HepG2 (cell line): ENCODE measurements around the gene KIRREL3. TPM values are rescaled to one million over a fixed set of nuclear protein-coding genes. Genes with fewer than 3 reads are reported as not detected.

Experiments
- ATAC-seq: fragments of 200-7000 bp; cut with Tn5 transposase; 3 replicates; pipeline ENCODE4 v1.9.1; 2020; ENCODE audit warnings: mild to moderate bottlenecking, moderate library complexity
- BruUV-seq: library from RNA; stranded (reverse); fragments of 400-500 nt; replicated peaks from 2 replicates; lab custom pipeline; 2021; lab: Mats Ljungman, UMichigan
- CTCF ChIA-PET: fragments of 300-600 bp; formaldehyde crosslinking; extraction: SDS; loops from one replicate; lab custom pipeline; 2021; ENCODE audit warnings: low total read pairs, inconsistent platforms, low intra/inter-chr PET ratio; lab: Yijun Ruan, JAX
- POLR2A ChIA-PET: fragments of 350-600 bp; sonication (Branson Sonifier 250); formaldehyde crosslinking; loops from one replicate; lab custom pipeline; 2020; ENCODE audit warnings: antibody characterized with exemption, inconsistent platforms; lab: Yijun Ruan, JAX
- DNase-seq: peaks from one replicate; pipeline ENCODE4 v3.0.0-alpha.2; 2015; ENCODE audit warnings: low spot score
- FAIRE-seq: peaks from 3 replicates; lab custom pipeline; 2011; peaks lifted over from hg19 to GRCh38; lab: Jason Lieb, UNC
- H2AFZ ChIP-seq: one replicate; pipeline ENCODE4 v1.6.1; 2011; ENCODE audit warnings: low read length, inconsistent platforms
- H3K27ac ChIP-seq: fragments of 300-600 bp; 3 replicates; pipeline ENCODE4 v1.8.0; 2011; ENCODE audit warnings: mixed run types, mild to moderate bottlenecking, mixed read lengths, low read length, inconsistent platforms; ENCODE audit not compliant: insufficient read depth; ENCODE audit errors: extremely low read length
- H3K27me3 ChIP-seq, 2 experiments: fragments of 200-600 bp in 1 of 2; 2 replicates in 1 of 2; 3 replicates in 1 of 2; pipeline versions ENCODE4 v1.6.0 to v1.8.0; 2011; ENCODE audit warnings: low read length in 2 of 2, mild to moderate bottlenecking in 2 of 2, moderate library complexity in 2 of 2, inconsistent platforms in 1 of 2; ENCODE audit not compliant: insufficient read depth in 2 of 2, control insufficient read depth in 1 of 2
- H3K36me3 ChIP-seq, 2 experiments: fragments of 200-600 bp in 1 of 2; replicated peaks in 1 of 2; 2 replicates in 1 of 2; 3 replicates in 1 of 2; pipeline versions ENCODE4 v1.5.1 to v1.8.0; 2011; ENCODE audit warnings: low read length in 2 of 2, inconsistent platforms in 1 of 2; ENCODE audit not compliant: insufficient read depth in 2 of 2, control insufficient read depth in 1 of 2
- H3K4me1 ChIP-seq: 2 replicates; pipeline ENCODE4 v1.5.1; 2012; ENCODE audit warnings: low read length, inconsistent platforms; ENCODE audit not compliant: insufficient read depth
- H3K4me2 ChIP-seq: 2 replicates; pipeline ENCODE4 v1.6.0; 2011; ENCODE audit warnings: low read depth, low read length, inconsistent platforms
- H3K4me3 ChIP-seq, 3 experiments: fragments of 200-600 bp in 1 of 3; sonication (generic), shearing (Covaris generic) in 1 of 3; replicated peaks in 1 of 3; 2 replicates each; pipeline ENCODE4 v1.5.1; 2011 to 2016; ENCODE audit warnings: low read length in 3 of 3, inconsistent platforms in 2 of 3, low read depth in 2 of 3, mild to moderate bottlenecking in 2 of 3, control low read depth in 1 of 3, mixed read lengths in 1 of 3; ENCODE audit not compliant: insufficient read depth in 1 of 3
- H3K79me2 ChIP-seq: one replicate; pipeline ENCODE4 v1.6.1; 2011; ENCODE audit warnings: low read length, inconsistent platforms; ENCODE audit not compliant: insufficient read depth
- H3K9ac ChIP-seq: 2 replicates; pipeline ENCODE4 v1.6.0; 2011; ENCODE audit warnings: mild to moderate bottlenecking, low read depth, low read length, inconsistent platforms; ENCODE audit not compliant: insufficient read depth
- H3K9me3 ChIP-seq: 2 replicates; pipeline ENCODE4 v1.5.1; 2012; ENCODE audit warnings: mild to moderate bottlenecking, low read length
- H4K20me1 ChIP-seq: 2 replicates; pipeline ENCODE4 v1.6.0; 2011; ENCODE audit warnings: inconsistent platforms, mild to moderate bottlenecking, low read length, moderate library complexity; ENCODE audit not compliant: insufficient read depth
- MTA3 ChIP-seq: sonication (generic); formaldehyde crosslinking; IDR thresholded peaks from 2 replicates; pipeline ENCODE4 v1.4.0; 2020; ENCODE audit warnings: missing genetic modification reagents
- TRIM24 ChIP-seq: sonication (generic); formaldehyde crosslinking; IDR thresholded peaks from 2 replicates; pipeline ENCODE4 v1.8.0; 2022; ENCODE audit warnings: mild to moderate bottlenecking, missing genetic modification reagents
- ZSCAN9 ChIP-seq: IDR thresholded peaks from 2 replicates; pipeline ENCODE4 v1.6.1; 2016; ENCODE audit warnings: borderline replicate concordance
- WGBS: methylation state at CpG from one replicate; pipeline ENCODE4 v1.1.6; 2017; ENCODE audit warnings: low lambda C conversion rate; 5-methylcytosine and 5-hydroxymethylcytosine counted together
- in situ Hi-C: cut with HindIII; loops from 2 replicates; pipeline ENCODE4 v1.10.0; 2017; ENCODE audit warnings: low pct_unique_long_range_greater_than_20kb; ENCODE audit not compliant: extremely low pct_ligation_motif_present
- intact Hi-C: fragments of 100-400 bp; cut with micrococcal nuclease; formaldehyde crosslinking; loops from one replicate; pipeline ENCODE4 v1.10.0; 2022; ENCODE audit not compliant: unreplicated experiment
- polyA plus RNA-seq, 8 experiments: library from polyadenylated mRNA; depleted of rRNA in 3 of 8; stranded (reverse) in 7 of 8; unstranded in 1 of 8; fragments of >200 nt; fragmentation: Illumina TruSeq in 4 of 8; extraction: Trizol in 4 of 8; gene quantifications; 2 replicates each; pipeline versions ENCODE4 v1.2.1 to v1.2.3, GENCODE V29; 2011 to 2016; ENCODE audit warnings: low read depth in 4 of 8, missing spikeins in 1 of 8, mixed read lengths in 1 of 8; ENCODE audit not compliant: insufficient read depth in 1 of 8
- total RNA-seq, 5 experiments: library from RNA; depleted of rRNA; stranded (reverse); fragments of >200 nt; fragmentation: Illumina TruSeq; extraction: Trizol; gene quantifications; 2 replicates each; pipeline ENCODE4 v1.2.3, GENCODE V29; 2016; ENCODE audit warnings: low read depth in 1 of 5
- TF ChIP-seq, protein P1 (sequence below): sonication (generic); formaldehyde crosslinking; IDR thresholded peaks from 2 replicates; pipeline ENCODE4 v1.5.0; 2020; ENCODE audit warnings: missing genetic modification reagents
- TF ChIP-seq, protein P2 (sequence below): sonication (generic); formaldehyde crosslinking; IDR thresholded peaks from 2 replicates; pipeline ENCODE4 v1.4.0; 2020; ENCODE audit warnings: missing genetic modification reagents, mild to moderate bottlenecking, borderline replicate concordance
- TF ChIP-seq, protein P3 (sequence below): sonication (generic); formaldehyde crosslinking; IDR thresholded peaks from 2 replicates; pipeline ENCODE4 v1.8.0; 2022; ENCODE audit warnings: mild to moderate bottlenecking, missing genetic modification reagents; ENCODE audit not compliant: insufficient replicate concordance
- TF ChIP-seq, protein P4 (sequence below): sonication (generic); formaldehyde crosslinking; conservative IDR thresholded peaks from 2 replicates; pipeline ENCODE4 v1.5.0; 2020; ENCODE audit warnings: missing genetic modification reagents

KIRREL3 gene
- total and polyA plus RNA-seq, 2 of the 13 experiments (the other 11 are each of a cell fraction or from before 2014, with no cell fraction given): not detected

DNA sequence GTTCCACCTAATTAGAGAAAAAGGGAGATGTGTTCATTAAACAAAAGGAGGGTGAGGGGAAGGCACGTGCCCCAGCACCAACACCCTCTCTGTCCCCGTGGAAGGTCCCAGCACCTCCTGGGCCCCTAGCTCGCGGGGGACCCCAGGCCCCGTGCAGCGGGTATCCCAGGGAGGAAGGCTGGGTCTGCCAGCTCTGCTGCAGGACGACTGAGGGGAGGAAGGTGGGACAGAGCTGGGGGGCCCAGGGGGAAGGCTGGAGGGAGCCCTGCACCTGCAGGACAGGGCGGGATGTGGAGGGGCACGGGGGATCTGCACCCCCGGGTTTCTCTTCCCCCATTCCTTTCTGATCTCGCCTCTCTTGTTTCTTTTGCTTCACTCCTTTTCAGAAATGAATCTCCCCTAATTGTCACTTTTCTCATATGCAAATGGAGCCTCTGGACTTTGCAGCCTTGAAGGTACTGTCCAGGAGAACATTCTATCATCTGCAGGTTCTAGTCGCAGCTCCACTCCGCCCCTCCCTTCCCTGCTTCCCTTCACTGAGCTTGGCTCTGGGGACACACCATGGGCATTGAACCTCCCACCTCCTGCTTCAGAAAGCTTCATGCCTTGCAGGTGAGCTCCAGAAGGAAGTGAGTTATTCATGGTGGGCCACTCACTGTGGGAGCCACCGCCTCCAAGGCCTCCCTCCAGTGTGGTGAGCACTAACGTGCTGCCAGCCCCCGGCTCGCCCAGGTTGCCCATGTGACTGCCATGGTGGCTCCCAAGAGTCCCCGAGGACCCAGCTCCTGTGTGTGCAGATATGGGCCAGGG is 534.1 kb downstream of the KIRREL3 start:
- Histone ChIP-seq H2AFZ (no peak overlapping the region), H3K4me3 (no peak overlapping the region), H3K9ac (no peak overlapping the region), H3K4me1 (no peaks in the 10 kb centered on the region), H3K27me3 (peaks cover 5 to 59% of the 10 kb centered on the region in 2 experiments; a peak in 3 of 5 replicates), H3K9me3 (no peaks in the 10 kb centered on the region), H4K20me1 (no peaks in the 10 kb centered on the region), H3K36me3 (no peaks in the 10 kb centered on the region), H3K79me2 (no peaks in the 10 kb centered on the region), H3K4me2 (no peak overlapping the region), H3K27ac (no peak overlapping the region)
- POLR2A ChIA-PET: no interaction called here
- intact Hi-C loops: no loop called here
- no TSS peak for BruUV-seq
- ATAC-seq: no peak
- CTCF ChIA-PET: no interaction called here
- 24% methylated on average over 13 of the region's 18 CpGs for WGBS
- in situ Hi-C loops: no loop called here
- DNase-seq: no peak
- no peak for FAIRE-seq
- TF ChIP-seq MTA3 (no peak), ZSCAN9 (CRISPR knock-in tag) (no peak), TRIM24 (CRISPR knock-in tag) (no peak)
- TF ChIP-seq, protein P1, sequence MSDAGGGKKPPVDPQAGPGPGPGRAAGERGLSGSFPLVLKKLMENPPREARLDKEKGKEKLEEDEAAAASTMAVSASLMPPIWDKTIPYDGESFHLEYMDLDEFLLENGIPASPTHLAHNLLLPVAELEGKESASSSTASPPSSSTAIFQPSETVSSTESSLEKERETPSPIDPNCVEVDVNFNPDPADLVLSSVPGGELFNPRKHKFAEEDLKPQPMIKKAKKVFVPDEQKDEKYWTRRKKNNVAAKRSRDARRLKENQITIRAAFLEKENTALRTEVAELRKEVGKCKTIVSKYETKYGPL: no peak
- TF ChIP-seq, protein P2, sequence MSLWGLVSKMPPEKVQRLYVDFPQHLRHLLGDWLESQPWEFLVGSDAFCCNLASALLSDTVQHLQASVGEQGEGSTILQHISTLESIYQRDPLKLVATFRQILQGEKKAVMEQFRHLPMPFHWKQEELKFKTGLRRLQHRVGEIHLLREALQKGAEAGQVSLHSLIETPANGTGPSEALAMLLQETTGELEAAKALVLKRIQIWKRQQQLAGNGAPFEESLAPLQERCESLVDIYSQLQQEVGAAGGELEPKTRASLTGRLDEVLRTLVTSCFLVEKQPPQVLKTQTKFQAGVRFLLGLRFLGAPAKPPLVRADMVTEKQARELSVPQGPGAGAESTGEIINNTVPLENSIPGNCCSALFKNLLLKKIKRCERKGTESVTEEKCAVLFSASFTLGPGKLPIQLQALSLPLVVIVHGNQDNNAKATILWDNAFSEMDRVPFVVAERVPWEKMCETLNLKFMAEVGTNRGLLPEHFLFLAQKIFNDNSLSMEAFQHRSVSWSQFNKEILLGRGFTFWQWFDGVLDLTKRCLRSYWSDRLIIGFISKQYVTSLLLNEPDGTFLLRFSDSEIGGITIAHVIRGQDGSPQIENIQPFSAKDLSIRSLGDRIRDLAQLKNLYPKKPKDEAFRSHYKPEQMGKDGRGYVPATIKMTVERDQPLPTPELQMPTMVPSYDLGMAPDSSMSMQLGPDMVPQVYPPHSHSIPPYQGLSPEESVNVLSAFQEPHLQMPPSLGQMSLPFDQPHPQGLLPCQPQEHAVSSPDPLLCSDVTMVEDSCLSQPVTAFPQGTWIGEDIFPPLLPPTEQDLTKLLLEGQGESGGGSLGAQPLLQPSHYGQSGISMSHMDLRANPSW (CRISPR knock-in tag): no peak
- TF ChIP-seq, protein P3, sequence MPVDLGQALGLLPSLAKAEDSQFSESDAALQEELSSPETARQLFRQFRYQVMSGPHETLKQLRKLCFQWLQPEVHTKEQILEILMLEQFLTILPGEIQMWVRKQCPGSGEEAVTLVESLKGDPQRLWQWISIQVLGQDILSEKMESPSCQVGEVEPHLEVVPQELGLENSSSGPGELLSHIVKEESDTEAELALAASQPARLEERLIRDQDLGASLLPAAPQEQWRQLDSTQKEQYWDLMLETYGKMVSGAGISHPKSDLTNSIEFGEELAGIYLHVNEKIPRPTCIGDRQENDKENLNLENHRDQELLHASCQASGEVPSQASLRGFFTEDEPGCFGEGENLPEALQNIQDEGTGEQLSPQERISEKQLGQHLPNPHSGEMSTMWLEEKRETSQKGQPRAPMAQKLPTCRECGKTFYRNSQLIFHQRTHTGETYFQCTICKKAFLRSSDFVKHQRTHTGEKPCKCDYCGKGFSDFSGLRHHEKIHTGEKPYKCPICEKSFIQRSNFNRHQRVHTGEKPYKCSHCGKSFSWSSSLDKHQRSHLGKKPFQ (CRISPR knock-in tag): no peak
- TF ChIP-seq, protein P4, sequence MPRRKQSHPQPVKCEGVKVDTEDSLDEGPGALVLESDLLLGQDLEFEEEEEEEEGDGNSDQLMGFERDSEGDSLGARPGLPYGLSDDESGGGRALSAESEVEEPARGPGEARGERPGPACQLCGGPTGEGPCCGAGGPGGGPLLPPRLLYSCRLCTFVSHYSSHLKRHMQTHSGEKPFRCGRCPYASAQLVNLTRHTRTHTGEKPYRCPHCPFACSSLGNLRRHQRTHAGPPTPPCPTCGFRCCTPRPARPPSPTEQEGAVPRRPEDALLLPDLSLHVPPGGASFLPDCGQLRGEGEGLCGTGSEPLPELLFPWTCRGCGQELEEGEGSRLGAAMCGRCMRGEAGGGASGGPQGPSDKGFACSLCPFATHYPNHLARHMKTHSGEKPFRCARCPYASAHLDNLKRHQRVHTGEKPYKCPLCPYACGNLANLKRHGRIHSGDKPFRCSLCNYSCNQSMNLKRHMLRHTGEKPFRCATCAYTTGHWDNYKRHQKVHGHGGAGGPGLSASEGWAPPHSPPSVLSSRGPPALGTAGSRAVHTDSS: no peak
